SJSA1 (cell line): ENCODE results near the gene CD14. TPM values are rescaled to one million over a fixed set of nuclear protein-coding genes. Genes with fewer than 3 reads are reported as not detected.
"Not testable (repeated sequence)": the region's sequence is repeated elsewhere in the genome, so short reads cannot be mapped to it uniquely, and the experiment has no call there.

Source experiments
- DNase-seq, 2 experiments: peaks; one replicate each; pipeline ENCODE4 v3.0.0-alpha.2; 2015 to 2020; ENCODE audit warnings: low spot score in 2 of 2, low read depth in 1 of 2
- H3K27ac ChIP-seq: fragments of 250-450 bp; sonication (Bioruptor Pico); 2 replicates; pipeline ENCODE4 v1.5.1; 2020; ENCODE audit warnings: mild to moderate bottlenecking, moderate library complexity
- H3K27me3 ChIP-seq: fragments of 250-450 bp; sonication (Bioruptor Pico); replicated peaks from 2 replicates; pipeline ENCODE4 v1.5.1; 2020; ENCODE audit warnings: mild to moderate bottlenecking, moderate library complexity
- H3K36me3 ChIP-seq: fragments of 250-450 bp; sonication (Bioruptor Pico); 2 replicates; pipeline ENCODE4 v1.5.1; 2020; ENCODE audit warnings: mild to moderate bottlenecking
- H3K4me1 ChIP-seq: fragments of 250-450 bp; sonication (Bioruptor Pico); replicated peaks from 2 replicates; pipeline ENCODE4 v1.6.1; 2021; ENCODE audit warnings: mild to moderate bottlenecking
- H3K4me3 ChIP-seq: fragments of 250-450 bp; sonication (Bioruptor Pico); 2 replicates; pipeline ENCODE4 v1.5.1; 2020; ENCODE audit warnings: mild to moderate bottlenecking
- H3K9me3 ChIP-seq: fragments of 250-450 bp; sonication (Bioruptor Pico); replicated peaks from 2 replicates; pipeline ENCODE4 v1.5.1; 2020; ENCODE audit warnings: mild to moderate bottlenecking
- total RNA-seq: library from RNA; depleted of rRNA; stranded (reverse); fragments of >200 nt; shearing (Covaris generic); gene quantifications from 2 replicates; pipeline ENCODE4 v1.2.3, GENCODE V29; 2014; rRNA removed

Gene CD14
- total RNA-seq, result 7.6 and 10.3 TPM in 2 replicates

- DNase-seq, result peak; percentile 79 to 84
- Histone ChIP-seq H3K9me3 (no peaks in the 10 kb centered on the region), H3K4me3 (peak within 1 kb of the TSS; percentile 20), H3K4me1 (peaks cover 20% of the 10 kb centered on the region), H3K36me3 (no peaks in the 10 kb centered on the region), H3K27ac (no peak within 1 kb of the TSS), H3K27me3 (no peaks in the 10 kb centered on the region)
These were observed at the start of gene CD14 for GRCh38 chr5:140633021-140633471. Gene CD14, minus strand, starts transcription at chr5:140633175. Its CDS starts 104 bp downstream, at chr5:140633071.

DNA sequence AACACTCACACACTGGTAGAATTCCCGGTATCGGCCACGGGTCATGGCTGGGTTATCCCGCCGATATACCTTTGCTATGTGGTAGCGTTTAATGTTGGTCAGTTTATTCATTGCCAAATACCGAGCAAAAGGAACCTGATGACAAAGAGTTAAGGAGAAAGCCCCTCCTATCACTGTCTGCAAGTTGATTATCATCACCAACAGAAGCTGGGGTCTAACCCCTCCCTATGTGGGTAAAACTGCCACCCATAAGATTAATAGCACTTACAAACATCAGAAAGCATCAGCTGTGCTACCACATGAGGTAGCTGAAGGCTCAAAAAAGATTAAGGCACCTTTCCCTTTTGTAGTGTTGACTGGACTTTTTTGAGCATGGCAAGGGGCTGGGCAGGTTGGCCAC, 46.0 kb upstream of the CD14 start:
- peaks cover 100% of the 10 kb centered on the region for H3K36me3 ChIP-seq
- DNase-seq, result no peak

GRCh38 chr5:140677947-140678346, 45.0 kb upstream of the CD14 start:
- no peaks in the 10 kb centered on the region for H3K9me3 ChIP-seq
- DNase-seq, result no peak
- H3K36me3 ChIP-seq, result peaks cover 100% of the 10 kb centered on the region
- no peak overlapping the region for H3K4me3 ChIP-seq
- H3K4me1 ChIP-seq, result no peaks in the 10 kb centered on the region
- no peaks in the 10 kb centered on the region for H3K27me3 ChIP-seq
- no peak overlapping the region for H3K27ac ChIP-seq

More for the DNA sequence above, 46.0 kb upstream of the CD14 start:
- H3K4me3 ChIP-seq, result no peak overlapping the region
- H3K9me3 ChIP-seq, result no peaks in the 10 kb centered on the region
- no peaks in the 10 kb centered on the region for H3K27me3 ChIP-seq
- H3K27ac ChIP-seq, result no peak overlapping the region
- H3K4me1 ChIP-seq, result no peaks in the 10 kb centered on the region

GRCh38 chr5:140674629-140675028, 41.7 kb upstream of the CD14 start:
- DNase-seq, result no peak
- H3K9me3 ChIP-seq, result no peaks in the 10 kb centered on the region
- H3K4me1 ChIP-seq, result no peaks in the 10 kb centered on the region
- no peak overlapping the region for H3K27ac ChIP-seq
- H3K4me3 ChIP-seq, result no peak overlapping the region
- H3K27me3 ChIP-seq, result no peaks in the 10 kb centered on the region
- H3K36me3 ChIP-seq, result peaks cover 98% of the 10 kb centered on the region

GRCh38 chr5:140674211-140674610, 41.2 kb upstream of the CD14 start:
- H3K36me3 ChIP-seq, result peaks cover 98% of the 10 kb centered on the region

GRCh38 chr5:140673187-140673976, 40.4 kb upstream of the CD14 start, which contains the start of gene DND1:
Gene DND1, minus strand, starts transcription at chr5:140673576. Its CDS starts 34 bp downstream, at chr5:140673542.
- Histone ChIP-seq H3K27me3 (no peaks in the 10 kb centered on the region), H3K36me3 (peaks cover 98% of the 10 kb centered on the region), H3K27ac (no peak within 1 kb of the TSS), H3K4me3 (no peak within 1 kb of the TSS), H3K9me3 (no peaks in the 10 kb centered on the region), H3K4me1 (no peaks in the 10 kb centered on the region)
- DNase-seq, result peak in 1 of 2 experiments; percentile 51

More at GRCh38 chr5:140674211-140674610, 41.2 kb upstream of the CD14 start:
- H3K4me1 ChIP-seq, result no peaks in the 10 kb centered on the region
- no peak for DNase-seq
- H3K9me3 ChIP-seq, result no peaks in the 10 kb centered on the region
- H3K27ac ChIP-seq, result no peak overlapping the region
- H3K4me3 ChIP-seq, result no peak overlapping the region
- no peaks in the 10 kb centered on the region for H3K27me3 ChIP-seq

DNA sequence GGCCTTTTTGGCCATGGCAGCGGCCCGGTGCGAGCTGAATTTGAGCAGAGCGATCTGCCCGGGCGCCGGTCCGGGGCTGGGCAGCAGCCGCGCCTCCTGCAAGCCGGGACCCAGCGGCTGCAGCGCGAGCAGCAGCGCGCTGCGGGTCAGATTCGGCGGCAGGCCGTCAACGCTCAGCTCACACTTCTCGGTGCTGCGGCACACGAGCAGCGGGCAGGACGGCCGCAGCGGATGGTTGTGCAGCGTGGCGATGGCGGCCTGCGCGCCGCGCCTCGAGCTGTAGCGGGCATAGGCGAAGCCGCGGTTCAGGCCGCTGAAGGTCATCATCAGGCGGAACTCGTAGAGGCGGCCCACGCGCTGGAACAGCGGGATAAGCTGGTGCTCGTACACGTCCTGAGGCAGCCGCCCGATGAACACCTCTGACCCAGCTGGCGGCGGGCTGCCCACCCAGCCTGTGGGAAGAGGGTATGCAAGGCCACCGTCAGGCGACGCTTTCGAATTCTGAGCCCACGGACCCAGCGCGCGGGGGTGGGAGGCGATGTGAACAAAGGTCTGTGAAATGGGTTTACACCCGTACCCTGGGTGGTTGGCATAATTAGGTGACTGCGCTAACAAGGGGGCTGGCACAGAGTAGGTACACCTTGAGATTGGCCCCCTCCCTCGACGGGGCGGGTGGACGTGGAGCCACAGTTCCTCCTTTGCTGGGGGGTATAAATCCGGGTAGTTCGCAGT, 39.6 kb upstream of the CD14 start:
- Histone ChIP-seq H3K36me3 (peaks cover 98% of the 10 kb centered on the region), H3K27ac (no peak overlapping the region), H3K4me3 (no peak overlapping the region), H3K9me3 (no peaks in the 10 kb centered on the region), H3K4me1 (no peaks in the 10 kb centered on the region), H3K27me3 (no peaks in the 10 kb centered on the region)
- no peak for DNase-seq

DNA sequence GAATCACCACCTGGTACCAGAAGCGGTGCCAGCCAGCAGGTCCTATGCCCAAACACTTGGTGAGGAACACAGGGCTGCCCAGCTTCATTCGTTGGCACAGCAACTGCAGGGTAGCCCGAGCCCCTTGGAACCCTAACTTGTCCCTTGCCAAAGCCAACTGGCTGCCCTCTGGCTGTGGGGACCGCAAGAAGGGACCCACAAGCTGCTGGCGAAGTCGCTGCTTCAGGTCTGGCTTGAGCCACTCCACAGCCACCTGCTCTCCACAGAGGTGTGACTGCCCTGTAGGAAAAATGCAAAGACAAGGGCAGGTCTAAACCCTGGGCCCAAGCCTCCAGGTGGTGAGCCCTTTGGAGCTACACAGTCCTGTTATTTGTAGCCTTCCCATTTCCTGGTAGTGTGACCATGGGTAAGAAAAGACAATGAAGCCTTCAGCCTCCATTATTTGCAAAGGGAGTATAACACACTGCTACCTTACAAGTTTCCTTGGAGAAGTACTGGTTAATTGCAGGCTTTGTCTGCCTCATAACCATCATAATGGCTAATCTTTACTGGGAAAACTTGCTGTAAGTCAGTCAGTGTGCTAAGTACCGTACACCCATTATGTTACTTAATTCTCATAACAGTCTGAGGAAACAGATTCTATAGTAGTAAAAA, 38.6 kb upstream of the CD14 start:
- Histone ChIP-seq H3K4me3 (no peak overlapping the region), H3K36me3 (peaks cover 98% of the 10 kb centered on the region), H3K9me3 (no peaks in the 10 kb centered on the region), H3K27me3 (no peaks in the 10 kb centered on the region), H3K27ac (no peak overlapping the region), H3K4me1 (no peaks in the 10 kb centered on the region)
- no peak for DNase-seq

DNA sequence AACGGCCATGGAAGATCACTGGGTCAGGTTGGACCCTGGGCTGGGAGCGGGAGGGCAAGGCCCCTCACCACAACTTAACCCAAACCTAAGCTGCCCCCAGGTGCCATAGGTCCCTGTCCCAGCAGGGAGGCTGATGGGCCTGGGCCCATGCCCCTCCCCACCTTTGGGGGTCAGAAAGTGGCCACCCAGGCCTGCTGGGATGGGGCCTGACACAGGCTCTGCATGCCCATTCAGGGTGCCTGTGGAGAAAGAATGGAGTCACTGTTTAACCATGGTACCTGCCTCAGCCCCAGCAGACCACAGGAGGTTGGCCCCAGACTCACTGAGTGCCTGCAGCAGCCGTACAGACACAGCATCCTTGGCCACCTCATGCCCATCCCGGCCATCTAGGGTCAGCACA, 38.1 kb upstream of the CD14 start:
- H3K9me3 ChIP-seq, H3K27me3 ChIP-seq, H3K27ac ChIP-seq, H3K4me1 ChIP-seq, H3K4me3 ChIP-seq, DNase-seq: not testable (repeated sequence)
- peaks cover 98% of the 10 kb centered on the region for H3K36me3 ChIP-seq

DNA sequence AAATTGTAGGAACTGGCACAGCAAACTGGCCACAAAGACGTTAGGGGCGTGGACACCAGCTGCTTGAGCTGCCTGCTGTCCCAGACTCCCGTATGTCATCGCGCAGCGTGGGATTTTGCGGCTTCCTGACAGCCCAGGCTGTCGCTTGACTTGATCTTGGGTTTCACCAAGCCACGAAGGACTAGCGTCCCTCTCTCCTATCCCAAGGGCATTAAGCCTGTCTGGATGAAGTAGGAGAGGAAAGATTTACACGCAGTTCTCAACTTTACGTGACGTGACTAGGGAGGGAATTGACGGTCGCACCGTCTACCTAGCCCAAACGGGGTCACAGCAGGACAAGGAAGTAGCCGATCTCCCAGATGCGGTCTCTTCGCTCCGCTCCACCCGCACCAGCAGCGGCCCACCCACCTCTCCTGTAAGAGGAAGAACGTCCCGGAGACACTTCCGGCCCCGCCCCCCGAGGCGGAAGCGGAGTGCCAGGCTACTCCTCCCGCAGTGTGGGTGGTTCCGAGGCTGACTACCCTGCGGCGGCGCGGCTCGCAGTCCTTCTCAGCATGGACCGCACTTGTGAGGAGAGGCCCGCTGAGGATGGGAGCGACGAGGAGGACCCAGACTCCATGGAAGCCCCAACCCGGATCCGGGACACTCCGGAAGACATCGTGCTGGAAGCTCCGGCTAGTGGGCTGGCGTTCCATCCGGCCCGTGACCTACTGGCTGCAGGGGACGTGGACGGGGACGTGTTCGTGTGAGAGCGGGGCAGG, 31.6 kb upstream of the CD14 start, which contains the start of gene WDR55:
TSS of gene WDR55 (plus strand) at position 546 of the 761 bp plus-strand sequence. CDS start at position 555, 9 bp downstream.
- H3K9me3 ChIP-seq, result no peaks in the 10 kb centered on the region
- H3K4me1 ChIP-seq, result peaks cover 13% of the 10 kb centered on the region
- H3K27me3 ChIP-seq, result no peaks in the 10 kb centered on the region
- peaks cover 82% of the 10 kb centered on the region for H3K36me3 ChIP-seq
- peak within 1 kb of the TSS; percentile 60 for H3K4me3 ChIP-seq
- peak; percentile 98 to 99 for DNase-seq
- peak within 1 kb of the TSS; percentile 51 for H3K27ac ChIP-seq

GRCh38 chr5:140664030-140664358, 31.0 kb upstream of the CD14 start:
- H3K4me1 ChIP-seq, result peaks cover 13% of the 10 kb centered on the region
- H3K27me3 ChIP-seq, result no peaks in the 10 kb centered on the region
- peak overlapping the region; percentile 51 for H3K27ac ChIP-seq
- peak overlapping the region; percentile 60 for H3K4me3 ChIP-seq
- no peak for DNase-seq
- no peaks in the 10 kb centered on the region for H3K9me3 ChIP-seq
- peaks cover 82% of the 10 kb centered on the region for H3K36me3 ChIP-seq

- H3K36me3 ChIP-seq, result peaks cover 82% of the 10 kb centered on the region
- DNase-seq, H3K27me3 ChIP-seq, H3K4me3 ChIP-seq, H3K4me1 ChIP-seq, H3K9me3 ChIP-seq, H3K27ac ChIP-seq: not testable (repeated sequence)
These were observed 27.4 kb upstream of the CD14 start for GRCh38 chr5:140660371-140660770.

GRCh38 chr5:140658870-140659269, 25.9 kb upstream of the CD14 start:
- Histone ChIP-seq H3K4me1 (peaks cover 5% of the 10 kb centered on the region), H3K36me3 (peaks cover 92% of the 10 kb centered on the region), H3K4me3 (no peak overlapping the region), H3K27ac (no peak overlapping the region), H3K9me3 (no peaks in the 10 kb centered on the region), H3K27me3 (no peaks in the 10 kb centered on the region)
- DNase-seq, result no peak
